WTC11 (cell line): ENCODE data around the gene C1orf198. TPM values are rescaled to one million over a fixed set of nuclear protein-coding genes. Genes with fewer than 3 reads are reported as not detected.

Experiments
- ATAC-seq: fragments of 200-7000 bp; cut with Tn5 transposase; 2 replicates; pipeline ENCODE4 v1.10.0; 2021; ENCODE audit warnings: mild to moderate bottlenecking, moderate library complexity
- CTCF ChIA-PET: fragments of 300-600 bp; sonication (Branson Sonifier 250); formaldehyde crosslinking; loops from one replicate; lab custom pipeline; 2021; ENCODE audit warnings: antibody characterized with exemption; lab: Charles Lee
- POLR2A ChIA-PET: fragments of 350-600 bp; sonication (Branson Sonifier 250); formaldehyde crosslinking; loops from one replicate; lab custom pipeline; 2021; ENCODE audit warnings: antibody characterized with exemption; lab: Charles Lee
- DNase-seq: peaks from one replicate; pipeline ENCODE4 v3.0.0; 2021; ENCODE audit warnings: low spot score
- H3K27ac Mint-ChIP-seq: 2 replicates; pipeline ENCODE4 v1.8.0; 2021; ENCODE audit warnings: mixed read lengths
- H3K27me3 Mint-ChIP-seq: 2 replicates; pipeline ENCODE4 v1.8.0; 2021; ENCODE audit warnings: low read depth, mild to moderate bottlenecking, moderate library complexity, mixed read lengths
- H3K36me3 Mint-ChIP-seq: 2 replicates; pipeline ENCODE4 v1.8.0; 2021; ENCODE audit warnings: mixed read lengths
- H3K4me1 Mint-ChIP-seq: 2 replicates; pipeline ENCODE4 v1.8.0; 2022; ENCODE audit warnings: mixed read lengths
- H3K4me3 Mint-ChIP-seq: 2 replicates; pipeline ENCODE4 v1.8.0; 2021; ENCODE audit warnings: mild to moderate bottlenecking, moderate library complexity, mixed read lengths
- H3K9me3 Mint-ChIP-seq: 2 replicates; pipeline ENCODE4 v1.8.0; 2021; ENCODE audit warnings: mixed read lengths
- FOXP4 ChIP-seq: sonication (generic); formaldehyde crosslinking; IDR thresholded peaks from 2 replicates; pipeline ENCODE4 v1.8.0; 2022; ENCODE audit warnings: mild to moderate bottlenecking, missing genetic modification reagents
- HMGA2 ChIP-seq: fragments of 250-450 bp; sonication (Bioruptor Pico); IDR thresholded peaks from 2 replicates; pipeline ENCODE4 v1.4.0; 2021; ENCODE audit warnings: mild to moderate bottlenecking, moderate library complexity
- IRF2 ChIP-seq: sonication (generic); formaldehyde crosslinking; IDR thresholded peaks from 2 replicates; pipeline ENCODE4 v1.8.0; 2022; ENCODE audit warnings: low read depth, missing genetic modification reagents, borderline replicate concordance
- JAZF1 ChIP-seq: fragments of 250-450 bp; sonication (Bioruptor Pico); IDR thresholded peaks from 2 replicates; pipeline ENCODE4 v1.9.0; 2021; ENCODE audit warnings: moderate library complexity, mild to moderate bottlenecking, inconsistent platforms
- MXD4 ChIP-seq: fragments of 250-450 bp; sonication (Bioruptor Pico); IDR thresholded peaks from 2 replicates; pipeline ENCODE4 v1.8.0; 2021; ENCODE audit warnings: mild to moderate bottlenecking, moderate library complexity, borderline replicate concordance
- NFYB ChIP-seq: sonication (generic); formaldehyde crosslinking; conservative IDR thresholded peaks from 2 replicates; pipeline ENCODE4 v1.8.0; 2022; ENCODE audit warnings: low read depth, missing genetic modification reagents
- PRDM15 ChIP-seq: sonication (generic); formaldehyde crosslinking; IDR thresholded peaks from 2 replicates; pipeline ENCODE4 v1.8.0; 2022; ENCODE audit warnings: missing genetic modification reagents
- RORB ChIP-seq: fragments of 250-450 bp; sonication (Bioruptor Pico); IDR thresholded peaks from 2 replicates; pipeline ENCODE4 v1.9.0; 2021; ENCODE audit warnings: mild to moderate bottlenecking
- USF2 ChIP-seq: sonication (generic); formaldehyde crosslinking; IDR thresholded peaks from 2 replicates; pipeline ENCODE4 v1.8.1; 2023; ENCODE audit warnings: mild to moderate bottlenecking, missing genetic modification reagents, moderate library complexity
- ZBTB21 ChIP-seq: sonication (generic); formaldehyde crosslinking; IDR thresholded peaks from 2 replicates; pipeline ENCODE4 v1.8.1; 2023; ENCODE audit warnings: mild to moderate bottlenecking, missing genetic modification reagents, borderline replicate concordance
- ZNF317 ChIP-seq: sonication (generic); formaldehyde crosslinking; IDR thresholded peaks from 2 replicates; pipeline ENCODE4 v1.8.1; 2023; ENCODE audit warnings: low read depth, mild to moderate bottlenecking, moderate library complexity, missing genetic modification reagents, borderline replicate concordance
- ZNF671 ChIP-seq: fragments of 250-450 bp; sonication (Bioruptor Pico); IDR thresholded peaks from 2 replicates; pipeline ENCODE4 v1.8.0; 2021; ENCODE audit warnings: mild to moderate bottlenecking
- total RNA-seq: library from RNA; stranded (reverse); gene quantifications from 3 replicates; pipeline ENCODE4 v1.2.3, GENCODE V29; 2021
- TF ChIP-seq, protein P1 (sequence below): sonication (generic); formaldehyde crosslinking; IDR thresholded peaks from 2 replicates; pipeline ENCODE4 v1.8.1; 2022; ENCODE audit warnings: mild to moderate bottlenecking, moderate library complexity, missing genetic modification reagents
- TF ChIP-seq, protein P2 (sequence below): fragments of 200-600 bp; IDR thresholded peaks from 2 replicates; pipeline ENCODE4 v1.8.0; 2022; ENCODE audit warnings: antibody characterized with exemption
- TF ChIP-seq, protein P3 (sequence below): sonication (generic); formaldehyde crosslinking; IDR thresholded peaks from 2 replicates; pipeline ENCODE4 v1.8.1; 2022; ENCODE audit warnings: mild to moderate bottlenecking, missing genetic modification reagents, moderate library complexity, borderline replicate concordance

Gene C1orf198
- total RNA-seq, 1 experiment from 2014 or later: 26.9 TPM

DNA sequence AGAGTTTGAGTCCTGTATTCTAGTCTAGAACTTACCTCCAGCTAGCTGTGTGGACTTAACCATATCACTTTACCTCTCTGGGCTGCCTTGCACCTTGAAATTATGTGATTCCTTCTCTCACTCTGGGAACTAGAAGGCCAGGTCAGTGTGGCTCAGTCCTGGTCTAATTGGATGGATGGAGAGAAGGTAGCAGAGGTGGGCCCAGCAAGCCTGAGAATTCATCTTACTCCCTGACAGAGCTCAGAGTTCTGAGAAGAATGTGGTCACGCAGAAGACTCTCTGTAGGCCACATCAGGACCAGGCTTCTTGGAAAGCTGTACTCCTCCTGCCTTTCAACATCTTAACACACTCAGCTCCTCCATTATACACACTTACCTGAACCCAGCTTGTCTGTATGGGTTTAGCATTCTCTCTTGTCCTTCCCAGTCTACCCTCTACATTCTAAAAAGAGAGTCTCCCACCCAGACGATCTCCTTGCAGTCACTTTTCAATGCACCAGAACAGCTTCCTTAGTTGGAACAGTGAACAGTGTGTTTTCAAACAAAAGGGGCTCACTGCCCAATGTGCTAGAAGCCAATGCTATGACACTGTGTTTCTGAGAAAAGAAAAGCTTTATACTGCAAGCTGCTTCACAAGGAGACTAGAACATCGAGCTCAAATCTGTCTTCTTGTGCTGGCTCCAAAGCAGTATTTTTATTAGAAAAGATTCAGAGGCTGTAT lies 60.6 kb downstream of the C1orf198 start:
- Mint-ChIP-seq H3K36me3 (0 out of 2 replicates have a peak, but pooled peaks cover 6% of the 10 kb centered on the region), H3K4me3 (no peak overlapping the region), H3K27me3 (peaks cover 19% of the 10 kb centered on the region), H3K4me1 (no peaks in the 10 kb centered on the region), H3K27ac (no peak overlapping the region), H3K9me3 (peaks cover 18% of the 10 kb centered on the region)
- CTCF ChIA-PET: interaction anchor here (0.9 to 1.1 kb wide), 2 partner anchors 10 to 166 kb away, joined by 3 read pairs; no protein-coding TSS in a partner anchor
- ATAC-seq: no peak
- no peak for DNase-seq
- POLR2A ChIA-PET: no interaction called here
- no peak for TF ChIP-seq MXD4 (CRISPR knock-in tag)
- TF ChIP-seq ZNF317 (CRISPR knock-in tag): no peak
- TF ChIP-seq, protein P1, sequence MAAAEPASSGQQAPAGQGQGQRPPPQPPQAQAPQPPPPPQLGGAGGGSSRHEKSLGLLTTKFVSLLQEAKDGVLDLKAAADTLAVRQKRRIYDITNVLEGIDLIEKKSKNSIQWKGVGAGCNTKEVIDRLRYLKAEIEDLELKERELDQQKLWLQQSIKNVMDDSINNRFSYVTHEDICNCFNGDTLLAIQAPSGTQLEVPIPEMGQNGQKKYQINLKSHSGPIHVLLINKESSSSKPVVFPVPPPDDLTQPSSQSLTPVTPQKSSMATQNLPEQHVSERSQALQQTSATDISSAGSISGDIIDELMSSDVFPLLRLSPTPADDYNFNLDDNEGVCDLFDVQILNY: no peak
- TF ChIP-seq, protein P2, sequence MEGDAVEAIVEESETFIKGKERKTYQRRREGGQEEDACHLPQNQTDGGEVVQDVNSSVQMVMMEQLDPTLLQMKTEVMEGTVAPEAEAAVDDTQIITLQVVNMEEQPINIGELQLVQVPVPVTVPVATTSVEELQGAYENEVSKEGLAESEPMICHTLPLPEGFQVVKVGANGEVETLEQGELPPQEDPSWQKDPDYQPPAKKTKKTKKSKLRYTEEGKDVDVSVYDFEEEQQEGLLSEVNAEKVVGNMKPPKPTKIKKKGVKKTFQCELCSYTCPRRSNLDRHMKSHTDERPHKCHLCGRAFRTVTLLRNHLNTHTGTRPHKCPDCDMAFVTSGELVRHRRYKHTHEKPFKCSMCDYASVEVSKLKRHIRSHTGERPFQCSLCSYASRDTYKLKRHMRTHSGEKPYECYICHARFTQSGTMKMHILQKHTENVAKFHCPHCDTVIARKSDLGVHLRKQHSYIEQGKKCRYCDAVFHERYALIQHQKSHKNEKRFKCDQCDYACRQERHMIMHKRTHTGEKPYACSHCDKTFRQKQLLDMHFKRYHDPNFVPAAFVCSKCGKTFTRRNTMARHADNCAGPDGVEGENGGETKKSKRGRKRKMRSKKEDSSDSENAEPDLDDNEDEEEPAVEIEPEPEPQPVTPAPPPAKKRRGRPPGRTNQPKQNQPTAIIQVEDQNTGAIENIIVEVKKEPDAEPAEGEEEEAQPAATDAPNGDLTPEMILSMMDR: no peak
- TF ChIP-seq HMGA2 (CRISPR knock-in tag): no peak
- no peak for TF ChIP-seq ZBTB21 (CRISPR knock-in tag)
- no peak for TF ChIP-seq USF2 (CRISPR knock-in tag)
- no peak for TF ChIP-seq PRDM15 (CRISPR knock-in tag)
- TF ChIP-seq JAZF1 (CRISPR knock-in tag): no peak
- TF ChIP-seq FOXP4 (CRISPR knock-in tag): no peak
- TF ChIP-seq NFYB (CRISPR knock-in tag): no peak
- no peak for TF ChIP-seq ZNF671 (CRISPR knock-in tag)
- no peak for TF ChIP-seq IRF2
- TF ChIP-seq RORB (CRISPR knock-in tag): no peak
- TF ChIP-seq, protein P3, sequence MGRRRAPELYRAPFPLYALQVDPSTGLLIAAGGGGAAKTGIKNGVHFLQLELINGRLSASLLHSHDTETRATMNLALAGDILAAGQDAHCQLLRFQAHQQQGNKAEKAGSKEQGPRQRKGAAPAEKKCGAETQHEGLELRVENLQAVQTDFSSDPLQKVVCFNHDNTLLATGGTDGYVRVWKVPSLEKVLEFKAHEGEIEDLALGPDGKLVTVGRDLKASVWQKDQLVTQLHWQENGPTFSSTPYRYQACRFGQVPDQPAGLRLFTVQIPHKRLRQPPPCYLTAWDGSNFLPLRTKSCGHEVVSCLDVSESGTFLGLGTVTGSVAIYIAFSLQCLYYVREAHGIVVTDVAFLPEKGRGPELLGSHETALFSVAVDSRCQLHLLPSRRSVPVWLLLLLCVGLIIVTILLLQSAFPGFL (CRISPR knock-in tag): no peak
